ENCODE data around the gene KDM4C. TPM values are rescaled to one million over a fixed set of nuclear protein-coding genes. Genes with fewer than 3 reads are reported as not detected.

KDM4C gene
- total RNA-seq, 2 donors from 2014 or later: 12.8 to 31.5 TPM

DNA sequence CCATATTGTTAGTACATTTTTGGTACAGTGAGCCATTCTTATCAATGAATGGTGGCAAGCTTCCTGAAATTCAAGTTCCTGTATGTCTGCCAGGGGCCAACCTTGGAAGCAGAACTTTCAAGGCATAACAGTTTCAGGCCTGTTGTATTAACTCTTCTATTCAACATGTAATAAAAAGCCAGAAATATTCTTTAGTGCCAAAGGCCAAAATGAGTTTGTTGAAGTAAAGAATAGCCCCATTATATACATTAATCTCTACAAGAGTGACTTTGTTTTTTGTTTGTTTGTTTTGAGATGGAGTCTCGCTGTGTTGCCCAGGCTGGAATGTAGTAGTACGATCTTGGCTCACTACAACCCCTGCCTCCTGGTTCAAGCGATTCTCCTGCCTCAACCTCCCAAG lies 321.3 kb downstream of the KDM4C start:
- H3K36me3 Mint-ChIP-seq (ENCODE audit: low read depth): peaks cover 14% of the 10 kb centered on the region
- 92 to 98% methylated on average over 2 to 3 of the region's 3 CpGs for WGBS, 2 experiments (ENCODE audit: insufficient coverage in 1 of 2, insufficient read length in 1 of 2)

DNA sequence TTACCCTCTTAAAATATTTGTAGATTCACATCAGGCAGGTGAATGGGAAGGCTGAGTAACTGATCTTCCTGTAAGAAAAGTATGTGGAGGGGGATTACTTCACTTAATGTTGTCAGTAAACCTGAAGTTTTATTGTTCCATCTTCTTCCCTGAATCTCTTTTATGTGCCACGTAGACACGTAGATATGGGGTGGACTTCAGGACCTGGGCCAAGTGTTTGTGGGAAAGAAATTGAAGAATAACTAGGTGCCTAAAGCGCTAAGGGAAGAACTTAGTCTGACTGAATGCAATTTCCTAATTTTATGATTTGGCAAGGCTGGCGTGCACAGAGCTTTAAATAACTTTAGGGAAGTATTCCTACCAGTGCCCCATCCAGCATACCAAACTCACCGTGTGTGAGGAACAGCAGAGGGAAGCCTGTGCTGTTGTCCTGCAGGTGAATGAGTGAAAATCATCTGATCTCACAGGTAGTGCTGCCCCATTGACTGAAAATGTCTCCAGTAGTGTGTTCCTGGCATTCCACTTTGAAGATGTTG lies 323.4 kb downstream of the KDM4C start:
- no peaks in the 10 kb centered on the region for H3K27me3 ChIP-seq (ENCODE audit: control insufficient read depth, insufficient read depth, low read length, poor library complexity, severe bottlenecking)
- Mint-ChIP-seq H3K9me3 (no peaks in the 10 kb centered on the region), H3K36me3 (ENCODE audit: low read depth) (peaks cover 11% of the 10 kb centered on the region), H3K4me1 (no peaks in the 10 kb centered on the region), H3K27me3 (ENCODE audit: insufficient read depth) (no peaks in the 10 kb centered on the region), H3K4me3 (no peak overlapping the region), H3K27ac (no peak overlapping the region)
- H3K27ac ChIP-seq (ENCODE audit: low read depth, low read length): no peak overlapping the region
- H3K36me3 ChIP-seq (ENCODE audit: control insufficient read depth, insufficient read depth, low read length): peaks cover 40% of the 10 kb centered on the region
- H3K9me3 ChIP-seq (ENCODE audit: control insufficient read depth, low read length): no peaks in the 10 kb centered on the region
- H3K9ac ChIP-seq (ENCODE audit: extremely low read depth, low read length, poor library complexity, severe bottlenecking): no peak overlapping the region
- TF ChIP-seq, protein P1, sequence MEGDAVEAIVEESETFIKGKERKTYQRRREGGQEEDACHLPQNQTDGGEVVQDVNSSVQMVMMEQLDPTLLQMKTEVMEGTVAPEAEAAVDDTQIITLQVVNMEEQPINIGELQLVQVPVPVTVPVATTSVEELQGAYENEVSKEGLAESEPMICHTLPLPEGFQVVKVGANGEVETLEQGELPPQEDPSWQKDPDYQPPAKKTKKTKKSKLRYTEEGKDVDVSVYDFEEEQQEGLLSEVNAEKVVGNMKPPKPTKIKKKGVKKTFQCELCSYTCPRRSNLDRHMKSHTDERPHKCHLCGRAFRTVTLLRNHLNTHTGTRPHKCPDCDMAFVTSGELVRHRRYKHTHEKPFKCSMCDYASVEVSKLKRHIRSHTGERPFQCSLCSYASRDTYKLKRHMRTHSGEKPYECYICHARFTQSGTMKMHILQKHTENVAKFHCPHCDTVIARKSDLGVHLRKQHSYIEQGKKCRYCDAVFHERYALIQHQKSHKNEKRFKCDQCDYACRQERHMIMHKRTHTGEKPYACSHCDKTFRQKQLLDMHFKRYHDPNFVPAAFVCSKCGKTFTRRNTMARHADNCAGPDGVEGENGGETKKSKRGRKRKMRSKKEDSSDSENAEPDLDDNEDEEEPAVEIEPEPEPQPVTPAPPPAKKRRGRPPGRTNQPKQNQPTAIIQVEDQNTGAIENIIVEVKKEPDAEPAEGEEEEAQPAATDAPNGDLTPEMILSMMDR (conservative IDR thresholded peaks at IDR 0.05): no peak
- H3K4me3 ChIP-seq (ENCODE audit: low read length): no peak overlapping the region
- H3K4me1 ChIP-seq (ENCODE audit: control insufficient read depth, insufficient read depth, low read length): no peaks in the 10 kb centered on the region
- WGBS, 2 experiments (ENCODE audit: insufficient coverage in 1 of 2, insufficient read length in 1 of 2): 91 to 100% methylated on average over 3 to 5 of the region's 5 CpGs
- no peak for DNase-seq

More for the DNA sequence above, 321.3 kb downstream of the KDM4C start:
- TF ChIP-seq, protein P1 (conservative IDR thresholded peaks at IDR 0.05): no peak
- H3K27me3 Mint-ChIP-seq (ENCODE audit: insufficient read depth): no peaks in the 10 kb centered on the region
- H3K4me1 ChIP-seq (ENCODE audit: control insufficient read depth, insufficient read depth, low read length): no peaks in the 10 kb centered on the region
- no peak overlapping the region for H3K27ac ChIP-seq (ENCODE audit: low read depth, low read length)
- no peaks in the 10 kb centered on the region for H3K9me3 ChIP-seq (ENCODE audit: control insufficient read depth, low read length)
- no peak overlapping the region for H3K27ac Mint-ChIP-seq
- no peaks in the 10 kb centered on the region for H3K27me3 ChIP-seq (ENCODE audit: control insufficient read depth, insufficient read depth, low read length, poor library complexity, severe bottlenecking)
- H3K4me3 ChIP-seq (ENCODE audit: low read length): no peak overlapping the region
- no peaks in the 10 kb centered on the region for H3K9me3 Mint-ChIP-seq
- H3K36me3 ChIP-seq (ENCODE audit: control insufficient read depth, insufficient read depth, low read length): peaks cover 42% of the 10 kb centered on the region
- H3K9ac ChIP-seq (ENCODE audit: extremely low read depth, low read length, poor library complexity, severe bottlenecking): no peak overlapping the region
- no peak for DNase-seq
- H3K4me1 Mint-ChIP-seq: no peaks in the 10 kb centered on the region
- H3K4me3 Mint-ChIP-seq: no peak overlapping the region

DNA sequence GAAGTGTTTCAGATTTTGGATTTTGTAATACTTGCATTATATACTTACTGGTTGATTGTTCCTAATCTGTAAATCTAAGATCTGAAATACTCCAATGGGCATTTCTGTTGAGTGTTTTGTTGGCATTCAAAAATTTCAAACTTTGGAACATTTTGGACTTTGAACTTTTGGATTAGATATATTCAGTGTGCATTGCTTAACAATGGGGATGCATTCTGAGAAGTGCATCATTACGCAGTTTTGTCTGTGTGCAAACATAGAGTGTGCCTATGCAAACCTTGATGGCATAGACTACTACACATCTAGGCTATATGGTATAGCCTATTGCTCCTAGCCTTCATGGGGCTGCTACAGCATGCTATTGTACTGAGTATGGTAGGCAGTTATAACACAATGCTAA lies 325.4 kb downstream of the KDM4C start:
- H3K4me1 ChIP-seq (ENCODE audit: control insufficient read depth, insufficient read depth, low read length): no peaks in the 10 kb centered on the region
- H3K9ac ChIP-seq (ENCODE audit: extremely low read depth, low read length, poor library complexity, severe bottlenecking): no peak overlapping the region
- no peak for DNase-seq
- no peak overlapping the region for H3K27ac ChIP-seq (ENCODE audit: low read depth, low read length)
- H3K4me1 Mint-ChIP-seq: no peaks in the 10 kb centered on the region
- no peaks in the 10 kb centered on the region for H3K27me3 Mint-ChIP-seq (ENCODE audit: insufficient read depth)
- no peak overlapping the region for H3K4me3 ChIP-seq (ENCODE audit: low read length)
- TF ChIP-seq, protein P1 (conservative IDR thresholded peaks at IDR 0.05): no peak
- H3K27ac Mint-ChIP-seq: no peak overlapping the region
- H3K36me3 Mint-ChIP-seq (ENCODE audit: low read depth): peaks cover 4% of the 10 kb centered on the region
- no peaks in the 10 kb centered on the region for H3K9me3 Mint-ChIP-seq
- H3K36me3 ChIP-seq (ENCODE audit: control insufficient read depth, insufficient read depth, low read length): peaks cover 39% of the 10 kb centered on the region
- no peak overlapping the region for H3K4me3 Mint-ChIP-seq
- H3K27me3 ChIP-seq (ENCODE audit: control insufficient read depth, insufficient read depth, low read length, poor library complexity, severe bottlenecking): no peaks in the 10 kb centered on the region
- H3K9me3 ChIP-seq (ENCODE audit: control insufficient read depth, low read length): no peaks in the 10 kb centered on the region
- 83 to 94% methylated on average over 1 of the region's 1 CpG for WGBS, 2 experiments (ENCODE audit: insufficient coverage in 1 of 2, insufficient read length in 1 of 2)

All from endodermal cell (in vitro differentiated cells).